Hypothalamus (tissue), 51 donors: ENCODE results near the gene PTPN20.
"Not testable (repeated sequence)": the region's sequence is repeated elsewhere in the genome, so short reads cannot be mapped to it uniquely, and the experiment has no call there.

Experiments
- DNase-seq, 51 donors: peaks; one replicate each; lab custom pipeline; 2025; lab: John Stamatoyannopoulos, UW

The PTPN20 gene

DNA sequence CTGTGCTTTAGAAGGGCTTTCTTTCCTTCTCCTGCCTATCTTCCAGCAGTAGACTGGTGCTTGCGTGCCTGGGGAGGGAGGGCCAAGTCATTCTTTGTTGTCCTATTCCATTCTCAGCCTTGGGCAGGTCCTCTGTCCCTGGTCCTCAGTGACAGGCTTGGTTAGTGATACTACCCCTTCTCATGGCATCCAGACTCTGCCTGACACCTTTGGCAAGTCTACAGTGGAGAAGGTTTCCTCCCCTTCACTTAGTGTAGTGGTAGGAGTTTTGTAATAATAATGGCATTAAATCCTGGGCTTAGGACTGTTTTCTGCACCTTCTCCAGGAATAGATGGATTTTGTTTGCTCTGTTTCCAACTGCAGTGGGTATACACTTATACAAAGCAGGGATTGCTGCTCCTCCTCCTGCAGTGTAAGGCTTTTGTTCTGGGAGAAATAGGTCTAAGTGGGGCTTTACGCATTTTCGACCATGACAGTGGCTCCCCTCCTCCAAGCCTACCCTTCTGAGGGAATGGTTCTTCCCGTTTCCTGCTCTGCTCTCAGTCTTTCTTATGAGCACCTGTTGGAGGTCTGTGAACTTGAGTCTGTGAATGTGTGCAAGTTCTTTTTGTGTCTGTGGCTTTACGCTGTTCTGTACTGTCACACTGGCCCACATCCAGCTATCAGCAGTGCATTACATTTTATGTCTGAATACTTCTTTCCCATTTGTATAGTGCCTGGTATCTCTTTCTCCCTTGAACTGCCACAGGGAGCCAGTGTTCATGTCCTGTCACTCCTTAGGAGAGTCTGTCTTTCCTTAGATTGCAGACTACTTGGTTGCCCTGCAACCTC lies 37.7 kb downstream of the PTPN20 start:
- DNase-seq = not testable (repeated sequence)

DNA sequence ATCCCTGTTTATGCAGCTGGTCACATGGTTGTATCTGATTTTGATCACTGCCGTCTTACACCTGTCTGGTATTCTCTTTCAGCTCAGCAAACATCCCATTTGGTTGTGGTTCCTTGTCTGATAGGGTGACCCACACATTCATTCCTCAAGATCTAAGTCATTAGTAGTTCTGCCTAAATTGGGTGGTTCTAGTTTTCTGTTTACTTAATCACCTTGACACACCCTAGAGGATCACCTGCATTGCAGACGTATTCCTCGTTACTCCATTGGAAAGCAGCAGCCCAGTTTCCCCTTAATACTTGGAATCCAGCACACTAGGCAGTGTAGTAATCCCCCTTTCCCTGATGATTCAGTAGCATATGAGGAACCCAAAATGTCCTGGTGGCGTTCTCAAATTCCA lies 41.3 kb downstream of the PTPN20 start:
- not testable (repeated sequence) for DNase-seq

DNA sequence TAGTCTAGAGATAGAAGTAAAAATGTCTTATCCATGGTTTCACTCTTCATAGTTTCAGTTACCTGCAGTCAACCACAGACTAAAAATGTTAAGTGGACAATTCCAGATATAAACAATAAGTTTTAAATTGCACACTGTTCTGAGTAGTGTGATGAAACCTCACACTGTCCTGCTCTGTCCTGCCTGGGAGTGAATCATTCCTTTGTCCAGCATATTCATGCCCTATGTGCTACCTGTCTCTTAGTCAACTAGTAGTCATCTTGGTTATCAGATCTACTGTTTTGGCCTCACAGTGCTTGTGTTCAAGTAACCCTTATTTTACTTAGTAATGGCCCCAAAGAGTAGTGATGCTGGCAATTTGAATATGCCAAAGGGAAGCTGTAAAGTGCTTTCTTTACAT lies 49.5 kb downstream of the PTPN20 start:
- not testable (repeated sequence) for DNase-seq

DNA sequence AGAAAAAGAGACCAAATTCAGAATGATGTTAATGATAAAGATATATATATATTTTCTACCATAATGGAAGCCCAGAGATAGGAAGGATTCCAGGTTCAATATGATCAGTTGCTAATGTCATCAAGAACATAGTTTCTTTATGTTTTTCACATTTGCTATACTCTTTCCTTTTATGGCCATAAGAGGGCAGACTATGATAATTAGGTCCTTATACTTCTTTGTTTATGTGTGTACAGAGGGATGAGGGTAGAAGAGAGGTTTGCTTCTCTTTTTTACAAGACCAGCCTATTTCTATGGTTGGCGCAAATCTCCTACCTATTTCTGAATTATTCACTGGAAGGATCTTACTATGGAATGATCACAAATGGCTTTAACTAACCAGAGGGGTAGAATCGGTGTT lies 52.1 kb downstream of the PTPN20 start:
- not testable (repeated sequence) for DNase-seq

DNA sequence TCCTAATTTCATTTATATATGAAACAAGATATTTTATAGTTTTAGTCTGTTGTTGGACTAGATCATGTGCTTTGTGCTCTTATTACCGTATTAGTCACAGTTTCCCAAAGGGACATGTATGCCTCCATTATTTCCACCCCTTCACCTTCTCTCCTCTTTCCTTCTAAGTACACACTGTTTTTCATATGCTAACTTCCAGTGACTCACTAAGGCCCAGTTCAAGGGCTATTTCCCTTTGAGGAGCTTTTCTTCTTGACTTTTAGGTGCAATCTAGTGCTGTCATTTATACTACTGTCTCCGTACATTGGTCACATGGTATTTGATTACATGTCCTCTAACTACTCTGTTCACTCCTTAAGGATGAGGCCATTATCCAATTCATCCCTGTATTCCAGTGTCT lies 55.8 kb downstream of the PTPN20 start:
- DNase-seq = not testable (repeated sequence)

DNA sequence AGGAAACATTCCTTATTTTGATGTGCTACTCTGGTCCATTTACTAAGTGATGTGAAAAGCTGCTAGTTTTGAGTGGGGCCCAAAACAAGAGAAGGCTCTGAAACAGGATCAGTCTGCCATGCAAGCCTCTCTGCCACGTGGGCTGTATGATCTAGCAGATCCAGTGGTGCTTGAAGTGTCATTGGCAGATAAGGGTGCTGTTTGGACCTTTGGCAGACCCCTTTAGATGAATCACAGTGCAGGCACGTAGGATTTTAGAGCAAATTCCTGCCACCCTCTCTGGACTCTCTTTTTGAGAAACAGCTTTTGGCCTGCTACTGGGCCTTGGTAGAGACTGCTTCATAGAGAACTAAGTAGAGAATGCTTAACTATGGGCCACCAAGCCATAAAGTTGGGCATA lies 69.0 kb downstream of the PTPN20 start:
- DNase-seq = not testable (repeated sequence)

DNA sequence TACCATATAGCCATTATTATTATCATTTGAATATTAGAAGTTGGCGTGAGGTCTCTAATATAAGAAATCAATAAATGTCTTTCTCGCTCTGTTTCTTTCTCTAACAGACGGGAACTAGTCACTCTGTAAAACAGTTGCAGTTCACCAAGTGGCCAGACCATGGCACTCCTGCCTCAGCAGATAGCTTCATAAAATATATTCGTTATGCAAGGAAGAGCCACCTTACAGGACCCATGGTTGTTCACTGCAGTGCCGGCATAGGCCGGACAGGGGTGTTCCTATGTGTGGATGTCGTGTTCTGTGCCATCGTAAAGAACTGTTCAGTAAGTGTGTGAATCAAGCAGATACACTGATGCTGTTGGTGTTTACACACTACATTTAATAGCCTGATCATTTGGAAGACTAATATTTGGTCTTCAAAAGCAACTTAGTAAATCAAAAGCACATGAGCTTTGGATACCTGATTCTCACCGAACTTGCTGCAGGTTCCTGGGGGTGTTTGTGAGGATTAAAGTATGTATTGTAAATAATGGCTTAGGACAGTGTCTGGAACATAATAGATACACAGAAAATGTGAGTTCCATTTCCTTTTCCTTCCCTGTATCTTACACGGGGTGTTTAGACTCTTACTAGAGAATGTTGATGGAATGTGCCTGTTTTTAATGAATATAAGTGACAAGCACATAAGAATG lies 76.2 kb downstream of the PTPN20 start:
- DNase-seq = not testable (repeated sequence)

DNA sequence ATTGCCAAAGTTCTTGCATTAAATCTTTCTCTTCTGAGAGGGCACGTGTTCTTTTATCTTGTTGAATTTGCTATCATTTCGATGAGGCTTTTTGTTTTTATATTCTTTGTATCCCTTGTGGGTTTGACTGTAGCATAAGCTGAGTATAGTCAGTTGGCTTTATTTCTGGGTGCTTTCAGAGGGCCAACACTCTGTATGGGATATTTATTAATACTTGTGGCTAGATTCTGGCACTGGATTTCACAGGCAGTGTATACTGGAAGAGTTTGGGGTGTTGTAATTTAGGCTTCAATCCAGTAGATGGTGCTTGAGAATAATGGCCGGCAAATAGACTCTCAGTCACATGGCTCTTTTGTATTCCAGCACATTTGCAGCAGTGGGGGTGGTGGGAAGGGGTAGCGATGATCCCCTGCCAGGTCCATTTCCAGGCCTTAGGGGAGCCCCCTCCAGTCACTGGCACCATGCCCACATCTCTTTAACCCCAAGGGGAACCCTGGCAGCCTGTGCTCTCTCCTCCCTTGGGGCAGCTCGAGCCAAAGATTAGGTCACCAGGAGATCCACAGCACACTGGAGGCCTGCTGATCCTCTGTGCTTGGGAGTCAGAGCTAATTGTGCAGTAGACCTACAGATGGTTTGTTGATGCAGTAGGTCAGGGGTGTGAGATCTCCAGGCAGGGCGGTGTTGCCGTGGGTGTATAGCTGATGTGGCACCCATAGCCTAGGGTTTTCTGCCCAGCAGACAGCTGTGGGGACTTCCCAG lies 81.8 kb downstream of the PTPN20 start:
- DNase-seq = peak in 25 of 51 donors; percentile 6 to 81 (median 22)

DNA sequence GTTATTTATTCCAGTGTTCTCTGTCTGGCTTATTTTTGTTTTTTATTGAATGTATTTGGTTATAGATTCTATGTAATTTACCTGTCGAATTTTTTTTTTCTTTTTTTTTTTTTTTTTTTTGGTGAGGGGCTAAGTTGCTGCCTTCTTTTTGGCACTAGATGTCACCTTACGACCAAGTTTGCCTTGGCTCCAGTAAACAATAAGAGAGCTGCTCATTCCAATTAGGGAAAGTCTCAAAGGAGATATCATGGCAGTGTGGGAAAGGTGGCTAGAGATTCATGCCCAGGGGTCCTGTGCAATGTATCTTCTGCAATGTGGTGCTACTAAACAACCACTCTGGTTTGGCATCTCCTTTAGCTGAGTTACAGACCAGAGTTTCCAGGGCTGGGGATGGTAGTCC lies 84.0 kb downstream of the PTPN20 start:
- no peak for DNase-seq

DNA sequence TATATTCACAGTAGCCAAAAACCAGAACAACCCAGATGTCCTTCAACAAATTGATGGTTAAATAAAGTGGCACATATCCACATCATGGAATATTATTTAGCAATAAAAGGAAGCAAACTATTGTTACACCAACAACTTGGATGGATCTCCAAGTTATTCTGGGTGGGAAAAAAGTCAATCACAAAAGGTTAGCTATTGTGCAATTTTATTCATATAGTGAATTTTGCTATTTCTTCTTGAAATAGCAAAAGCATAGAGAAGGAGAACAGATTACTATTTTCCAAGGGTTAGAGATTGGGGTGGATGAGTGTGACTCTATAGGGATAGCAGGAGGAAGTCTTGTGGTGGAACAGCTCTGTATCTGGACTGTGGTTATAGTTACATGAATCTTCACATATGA lies 87.0 kb downstream of the PTPN20 start:
- DNase-seq = no peak

DNA sequence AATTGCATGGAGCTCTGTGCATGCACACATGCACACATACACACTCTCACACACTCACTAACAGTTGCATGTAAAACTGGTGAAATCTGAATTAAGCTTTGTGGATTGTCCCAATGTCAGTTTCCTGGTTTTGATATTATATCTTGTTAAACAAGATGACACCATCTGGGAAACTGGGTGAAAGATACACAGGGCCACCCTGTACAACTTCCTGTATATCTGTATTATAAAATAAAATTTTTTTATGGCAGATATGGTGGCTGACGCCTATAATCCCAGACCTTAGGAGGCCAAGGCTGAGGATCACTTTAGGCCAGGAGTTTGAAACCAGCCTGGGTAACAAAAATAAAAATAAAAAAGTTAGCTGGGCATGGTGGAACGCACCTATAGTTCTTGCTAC lies 87.4 kb downstream of the PTPN20 start:
- no peak for DNase-seq

DNA sequence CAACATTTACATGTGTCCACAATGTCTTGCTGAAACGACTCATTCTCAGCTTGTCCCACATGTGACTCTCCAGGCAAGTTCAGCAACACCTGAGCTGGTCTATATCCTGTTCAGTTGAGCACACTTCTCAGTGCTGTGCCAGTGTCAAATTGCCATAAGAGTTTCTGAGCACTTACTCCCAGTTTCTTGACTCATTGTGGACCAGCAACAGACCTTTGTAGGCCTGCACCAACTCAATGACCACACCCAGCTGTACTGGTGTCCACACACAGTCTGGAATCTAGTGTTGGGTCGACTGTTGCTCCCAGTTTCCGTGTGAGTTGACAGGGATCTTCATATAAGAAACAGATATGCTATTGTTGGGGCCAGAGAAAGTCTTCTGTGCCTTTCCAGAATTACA lies 88.0 kb downstream of the PTPN20 start:
- no peak for DNase-seq

DNA sequence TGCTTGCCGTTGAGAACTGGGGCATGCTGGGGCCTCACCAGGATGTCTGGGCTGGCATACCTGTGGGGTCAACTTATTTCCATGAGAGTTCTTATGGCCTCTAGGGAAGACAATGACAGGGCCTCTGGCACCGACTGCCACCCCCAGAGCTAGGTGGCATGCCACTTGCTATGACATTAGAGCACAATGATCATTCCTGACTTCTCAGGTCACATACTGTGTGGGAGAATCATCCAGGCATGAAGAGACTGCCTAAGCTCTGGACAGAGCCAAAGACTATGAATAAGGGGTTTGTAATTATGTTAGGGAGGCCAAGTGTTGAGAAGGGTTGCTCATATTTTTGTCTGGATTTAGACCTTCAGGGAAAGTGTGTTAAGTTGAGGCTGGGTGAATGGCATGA lies 97.5 kb downstream of the PTPN20 start:
- DNase-seq = no peak

DNA sequence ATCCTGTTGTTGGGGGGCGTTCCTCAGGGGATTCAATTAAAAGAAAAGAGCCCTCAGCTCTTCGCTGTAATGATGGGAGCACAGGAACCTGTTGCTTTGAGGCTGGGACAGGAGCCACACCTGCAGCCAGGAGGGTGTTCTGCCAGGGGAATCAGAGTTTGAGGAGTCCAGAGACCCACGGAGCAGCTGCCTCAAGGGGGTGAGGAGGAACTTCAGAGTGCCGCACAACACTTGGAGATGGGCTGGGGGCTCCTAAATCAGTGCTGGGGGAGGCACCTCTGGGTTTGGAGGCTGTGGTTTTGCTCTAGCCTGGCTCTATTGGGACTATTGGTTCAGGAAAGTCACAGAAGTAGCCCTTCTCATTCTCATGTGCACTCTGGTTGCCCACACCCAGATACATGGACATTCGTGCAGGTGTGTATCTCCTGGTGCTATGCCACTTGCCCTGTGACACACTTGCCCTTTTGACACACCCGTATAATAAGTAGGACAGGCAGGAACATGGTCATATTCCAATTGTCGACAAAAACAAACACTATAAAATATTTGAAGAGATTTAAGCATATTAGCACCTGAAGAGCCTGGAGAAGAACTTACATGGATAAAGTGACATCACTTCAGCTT lies 98.1 kb downstream of the PTPN20 start:
- no peak for DNase-seq

DNA sequence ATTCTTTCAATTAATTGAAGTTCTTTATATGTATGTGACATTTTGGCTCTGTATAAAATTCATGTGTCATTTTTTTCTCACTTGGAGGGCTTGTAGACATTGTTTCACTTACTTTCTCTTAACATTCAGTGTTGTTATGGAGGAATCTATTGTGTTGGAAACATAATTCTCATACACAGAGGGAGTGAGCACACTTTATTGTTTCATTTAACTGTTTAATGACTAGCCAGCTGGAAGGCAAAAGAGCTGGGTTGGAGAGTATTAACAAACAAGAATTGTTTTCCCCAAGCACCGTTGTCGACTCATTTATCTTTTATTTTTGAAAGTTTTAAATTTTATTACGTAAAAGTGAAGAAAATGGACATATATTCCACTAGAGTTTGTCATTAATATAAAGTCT lies 98.8 kb downstream of the PTPN20 start:
- DNase-seq = no peak

DNA sequence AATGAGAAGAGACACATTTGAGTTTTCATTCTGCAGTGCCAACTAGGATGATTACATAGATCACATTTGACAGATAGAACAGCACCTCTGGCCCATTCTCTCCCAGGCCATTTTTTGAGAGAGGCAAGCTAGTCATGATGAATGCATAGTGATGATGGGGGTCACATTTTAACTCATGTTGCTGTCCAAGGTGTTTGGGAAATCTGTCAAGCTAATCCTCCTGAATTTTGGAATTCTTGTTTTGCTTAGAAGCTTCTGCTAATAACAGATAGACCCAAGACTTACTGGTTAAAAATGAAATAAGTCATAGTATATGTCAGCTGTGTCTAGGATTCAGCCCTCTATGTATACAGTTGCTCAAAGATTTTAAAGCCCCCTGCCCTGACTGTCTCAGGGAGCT lies 101.0 kb downstream of the PTPN20 start:
- no peak for DNase-seq

DNA sequence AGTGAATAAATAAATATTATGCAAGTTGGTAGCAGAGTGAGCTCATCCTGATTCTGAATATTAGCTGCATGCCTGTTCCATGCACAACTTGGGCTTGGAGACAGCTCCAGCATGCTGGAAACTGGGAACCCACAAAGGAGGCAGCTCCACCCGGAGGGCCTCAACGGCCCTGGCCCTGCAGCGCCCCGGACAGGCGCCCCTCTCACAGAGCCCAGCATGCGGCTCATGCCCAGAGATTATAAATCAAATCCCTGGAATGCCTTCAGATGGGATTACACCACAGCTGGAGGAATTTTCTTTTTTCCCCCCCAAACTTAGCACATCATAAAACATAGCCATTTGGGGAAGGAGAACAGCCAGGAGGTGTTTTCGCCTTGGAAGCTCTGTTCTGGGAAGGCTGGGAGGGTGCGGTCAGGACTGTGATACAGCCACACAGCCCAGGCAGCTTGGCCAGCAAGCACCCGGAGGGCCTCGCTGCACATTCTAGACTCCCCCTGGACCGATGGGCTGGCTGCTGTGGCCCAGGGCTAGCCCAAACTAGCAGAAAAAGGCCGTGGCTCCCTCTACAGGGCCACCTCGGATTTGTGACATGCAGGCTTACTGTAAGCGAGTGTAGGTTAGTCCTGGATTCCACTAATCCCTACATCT lies 102.4 kb downstream of the PTPN20 start:
- no peak for DNase-seq

DNA sequence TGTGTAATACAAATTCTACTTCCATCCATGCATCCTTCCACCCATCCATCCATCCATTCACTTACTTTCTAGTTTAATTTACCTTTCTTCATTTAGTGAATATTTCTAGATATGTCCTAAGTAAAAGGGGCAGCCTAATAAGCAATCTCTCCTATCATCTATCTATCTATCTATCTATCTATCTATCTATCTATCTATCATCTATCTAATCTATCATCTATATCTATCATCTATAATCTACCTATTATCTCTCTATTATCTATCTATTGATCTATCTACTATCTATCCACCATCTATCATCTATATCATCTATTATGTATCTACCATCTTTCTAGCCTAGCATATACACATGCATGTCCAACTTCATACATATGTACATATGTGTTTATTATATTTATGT lies 104.2 kb downstream of the PTPN20 start:
- no peak for DNase-seq

DNA sequence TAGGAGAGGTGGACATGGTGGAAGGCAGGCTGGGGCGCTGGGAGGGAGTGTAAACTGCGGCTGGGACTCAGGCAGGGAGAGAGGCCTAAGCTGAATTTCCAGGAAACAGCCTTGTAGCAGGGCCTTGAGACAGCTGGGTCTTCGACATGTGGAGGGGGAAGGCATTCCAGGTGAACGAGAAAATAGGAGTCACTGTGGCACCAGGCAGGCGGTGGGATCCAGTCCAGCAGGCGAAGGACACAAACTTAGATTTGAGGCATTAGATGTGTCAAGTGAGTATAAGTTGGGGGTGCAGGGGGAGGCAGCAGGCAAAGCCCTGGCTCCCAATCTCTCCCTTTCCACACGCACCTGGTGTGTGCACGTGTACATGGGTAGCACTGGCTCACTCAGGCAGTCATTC lies 105.3 kb downstream of the PTPN20 start:
- no peak for DNase-seq

DNA sequence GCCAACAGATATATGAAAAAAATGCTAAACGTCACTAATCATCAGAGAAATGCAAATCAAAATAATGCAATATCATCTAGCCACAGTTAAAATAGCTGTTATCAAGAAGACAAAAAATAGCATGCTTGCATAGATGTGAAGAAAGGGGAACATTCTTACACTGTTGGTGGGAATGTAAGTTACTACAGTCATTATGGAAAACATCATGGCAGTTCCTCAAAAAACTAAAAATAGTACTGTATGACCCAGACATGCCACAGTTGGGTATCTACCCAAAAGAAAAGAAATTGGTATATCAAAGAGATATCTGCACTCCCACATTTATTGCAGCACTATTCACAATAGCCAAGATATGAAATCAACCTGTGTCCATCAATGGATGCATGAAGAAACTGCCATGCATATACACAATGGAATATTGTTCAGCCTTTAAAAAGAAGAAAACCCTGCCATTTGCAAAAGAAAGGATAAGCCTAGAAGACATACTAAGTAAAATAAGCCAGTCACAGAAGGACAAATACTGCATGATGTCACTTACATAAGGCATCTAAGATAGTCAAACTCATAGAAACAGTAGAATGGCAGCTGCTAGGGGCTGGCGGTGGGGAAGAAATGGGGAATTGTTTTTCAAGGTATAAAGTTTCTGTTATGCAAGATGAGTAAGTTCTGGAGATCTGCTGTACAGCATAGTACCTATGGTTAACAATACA lies 107.0 kb downstream of the PTPN20 start:
- no peak for DNase-seq
